RPMI8226 (cell line): ENCODE measurements around the gene GAR1.
"Not testable (repeated sequence)": the region's sequence is repeated elsewhere in the genome, so short reads cannot be mapped to it uniquely, and the experiment has no call there.

Source experiments
- DNase-seq: peaks from one replicate; pipeline ENCODE4 v3.0.0-alpha.2; 2015

Gene GAR1

GRCh38 chr4:109847896-109848442, 32.4 kb downstream of the GAR1 start, which contains the start of gene LRIT3:
LRIT3 (plus strand) TSS chr4:109848107; CDS start chr4:109848202, 95 bp downstream.
- DNase-seq = no peak

GRCh38 chr4:109848501-109848900, 32.9 kb downstream of the GAR1 start:
- DNase-seq = no peak

GRCh38 chr4:109850601-109851000, 35.0 kb downstream of the GAR1 start:
- DNase-seq = no peak

GRCh38 chr4:109859426-109860300, 44.1 kb downstream of the GAR1 start:
- DNase-seq = not testable (repeated sequence)

- no peak for DNase-seq
These were observed 45.7 kb downstream of the GAR1 start for GRCh38 chr4:109861271-109861670.

GRCh38 chr4:109861916-109862511, 46.5 kb downstream of the GAR1 start:
- DNase-seq = no peak

- DNase-seq = no peak
These were observed 48.6 kb downstream of the GAR1 start for GRCh38 chr4:109864134-109864533.

GRCh38 chr4:109870061-109870460, 54.5 kb downstream of the GAR1 start:
- DNase-seq = no peak

GRCh38 chr4:109872065-109872464, 56.5 kb downstream of the GAR1 start:
- no peak for DNase-seq

- DNase-seq = no peak
These were observed 57.5 kb downstream of the GAR1 start for GRCh38 chr4:109872950-109873656.

- no peak for DNase-seq
These were observed 58.4 kb downstream of the GAR1 start for GRCh38 chr4:109873791-109874514.
